Kidney epithelial cell (primary cell): Measurements from ENCODE around the gene PTPRQ. TPM values are rescaled to one million over a fixed set of nuclear protein-coding genes. Genes with fewer than 3 reads are reported as not detected.

Experiments used
- DNase-seq: peaks from one replicate; pipeline ENCODE4 v3.0.0-alpha.2; 2010; ENCODE audit warnings: low read depth
- H3K27me3 ChIP-seq: 2 replicates; pipeline ENCODE4 v1.6.0; 2011; ENCODE audit warnings: low read length; ENCODE audit not compliant: control insufficient read depth, insufficient read depth
- H3K36me3 ChIP-seq: 2 replicates; pipeline ENCODE4 v1.5.1; 2011; ENCODE audit warnings: low read length; ENCODE audit not compliant: control insufficient read depth, insufficient read depth
- H3K4me3 ChIP-seq: 2 replicates; pipeline ENCODE4 v1.5.1; 2011; ENCODE audit warnings: low read depth, mild to moderate bottlenecking, control low read depth, low read length
- total RNA-seq: library from RNA; depleted of rRNA; stranded (reverse); fragments of >200 nt; gene quantifications from 2 replicates; pipeline ENCODE4 v1.2.3, GENCODE V29; 2015
- TF ChIP-seq, protein P1 (sequence below): IDR thresholded peaks from 2 replicates; pipeline ENCODE4 v1.5.1; 2011; ENCODE audit warnings: mild to moderate bottlenecking, moderate library complexity, low read length, control low read depth, inconsistent platforms; ENCODE audit not compliant: insufficient read depth, poor library complexity, severe bottlenecking

PTPRQ gene
- total RNA-seq, 1 donor from 2014 or later = under 0.01 TPM

DNA sequence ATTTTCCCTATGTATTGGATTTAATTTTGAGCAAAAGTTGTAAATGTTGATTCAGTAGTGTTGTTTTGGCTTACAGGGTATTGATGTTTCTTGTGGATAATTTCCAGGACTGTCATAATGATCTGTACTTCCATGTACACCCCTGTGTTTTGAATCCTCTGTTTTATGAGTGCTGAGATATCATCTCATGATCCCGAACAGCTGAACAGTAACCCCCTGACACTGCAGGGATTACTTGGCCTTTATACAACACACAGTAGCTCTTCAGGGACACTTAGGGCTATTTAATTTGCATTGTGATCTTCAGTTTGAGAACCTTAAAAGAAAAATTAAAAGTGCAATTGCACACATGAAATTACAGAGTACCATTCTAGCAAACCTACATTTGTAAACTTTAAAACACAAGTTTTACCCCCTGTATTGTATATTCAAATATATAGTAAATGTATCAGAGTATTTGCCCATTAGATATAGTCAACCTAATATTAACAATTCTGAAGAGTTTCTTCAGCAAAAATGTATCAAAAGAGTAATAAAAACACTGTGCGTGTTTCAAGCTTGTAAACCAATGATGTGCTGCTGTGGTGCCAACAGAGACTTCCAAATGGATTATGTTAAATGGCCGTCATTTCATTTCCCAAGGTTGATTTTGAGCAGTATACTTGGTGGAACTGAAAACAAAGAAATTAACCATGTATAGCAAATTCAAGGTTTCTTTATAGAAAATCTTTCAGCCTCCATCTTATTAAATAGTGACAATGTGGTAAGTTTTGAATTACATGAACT lies 235.5 kb downstream of the PTPRQ start:
- H3K36me3 ChIP-seq = no peaks in the 10 kb centered on the region
- no peak for DNase-seq
- no peaks in the 10 kb centered on the region for H3K27me3 ChIP-seq
- TF ChIP-seq, protein P1, sequence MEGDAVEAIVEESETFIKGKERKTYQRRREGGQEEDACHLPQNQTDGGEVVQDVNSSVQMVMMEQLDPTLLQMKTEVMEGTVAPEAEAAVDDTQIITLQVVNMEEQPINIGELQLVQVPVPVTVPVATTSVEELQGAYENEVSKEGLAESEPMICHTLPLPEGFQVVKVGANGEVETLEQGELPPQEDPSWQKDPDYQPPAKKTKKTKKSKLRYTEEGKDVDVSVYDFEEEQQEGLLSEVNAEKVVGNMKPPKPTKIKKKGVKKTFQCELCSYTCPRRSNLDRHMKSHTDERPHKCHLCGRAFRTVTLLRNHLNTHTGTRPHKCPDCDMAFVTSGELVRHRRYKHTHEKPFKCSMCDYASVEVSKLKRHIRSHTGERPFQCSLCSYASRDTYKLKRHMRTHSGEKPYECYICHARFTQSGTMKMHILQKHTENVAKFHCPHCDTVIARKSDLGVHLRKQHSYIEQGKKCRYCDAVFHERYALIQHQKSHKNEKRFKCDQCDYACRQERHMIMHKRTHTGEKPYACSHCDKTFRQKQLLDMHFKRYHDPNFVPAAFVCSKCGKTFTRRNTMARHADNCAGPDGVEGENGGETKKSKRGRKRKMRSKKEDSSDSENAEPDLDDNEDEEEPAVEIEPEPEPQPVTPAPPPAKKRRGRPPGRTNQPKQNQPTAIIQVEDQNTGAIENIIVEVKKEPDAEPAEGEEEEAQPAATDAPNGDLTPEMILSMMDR = no peak
- no peak overlapping the region for H3K4me3 ChIP-seq

DNA sequence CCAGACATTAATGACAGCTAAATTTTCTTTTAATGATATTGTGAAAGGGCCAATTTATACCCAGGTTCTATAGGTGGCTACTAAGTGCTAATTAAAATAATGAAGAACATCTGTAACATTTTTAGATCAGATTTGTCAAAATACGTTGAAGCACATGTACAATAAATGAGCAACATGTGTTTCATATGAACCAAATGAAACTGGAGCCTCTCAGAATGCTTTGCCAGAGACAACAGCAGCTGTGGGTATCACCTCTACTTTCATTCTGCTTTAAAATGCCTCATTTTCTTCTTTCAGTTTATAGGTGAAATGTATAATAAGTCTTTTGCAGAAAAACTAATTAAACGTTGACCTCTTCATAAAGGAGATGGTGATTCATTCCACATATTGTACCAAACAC lies 237.3 kb downstream of the PTPRQ start:
- no peaks in the 10 kb centered on the region for H3K36me3 ChIP-seq
- TF ChIP-seq, protein P1 = no peak
- no peak for DNase-seq
- H3K27me3 ChIP-seq = no peaks in the 10 kb centered on the region
- no peak overlapping the region for H3K4me3 ChIP-seq

DNA sequence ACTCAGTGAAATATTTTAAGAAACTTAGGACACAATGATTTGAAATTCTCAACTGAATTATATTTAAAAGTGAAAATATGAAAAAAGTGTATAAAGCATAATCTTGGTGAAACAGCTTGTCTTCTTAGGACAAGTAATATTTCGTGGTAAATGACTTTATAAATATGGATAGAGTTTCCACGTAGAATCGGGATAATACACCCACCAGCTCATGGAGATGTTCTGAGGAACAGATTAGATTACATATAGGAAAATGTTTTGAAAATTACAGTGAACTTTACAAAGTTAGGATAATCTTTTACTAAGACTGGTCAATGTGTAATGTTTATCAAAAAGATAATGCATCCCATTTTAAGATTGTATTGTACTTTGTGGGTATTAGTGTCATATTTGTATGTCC lies 237.8 kb downstream of the PTPRQ start:
- TF ChIP-seq, protein P1 = no peak
- Histone ChIP-seq H3K36me3 (no peaks in the 10 kb centered on the region), H3K4me3 (no peak overlapping the region), H3K27me3 (no peaks in the 10 kb centered on the region)
- no peak for DNase-seq

DNA sequence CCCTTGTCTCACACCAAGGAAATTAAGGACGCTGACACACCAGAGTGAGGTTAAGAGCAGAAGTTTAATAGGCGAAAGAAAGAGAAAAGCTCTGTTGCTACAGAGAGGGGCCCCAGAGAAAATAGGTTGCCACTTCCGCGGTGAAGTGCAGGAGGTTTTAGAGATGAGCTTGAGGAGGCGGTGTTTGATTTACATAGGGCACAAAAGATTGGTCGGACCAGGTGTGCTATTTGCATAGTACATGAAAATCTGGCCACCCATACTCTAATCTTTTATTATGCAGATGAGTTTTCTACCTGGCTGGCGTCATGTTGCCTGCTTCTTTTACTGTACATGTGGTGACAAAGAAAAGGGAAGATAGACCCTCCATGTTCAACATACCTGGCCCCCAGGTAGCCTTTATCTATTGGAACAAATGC lies 240.1 kb downstream of the PTPRQ start:
- Histone ChIP-seq H3K4me3 (no peak overlapping the region), H3K36me3 (no peaks in the 10 kb centered on the region), H3K27me3 (no peaks in the 10 kb centered on the region)
- no peak for DNase-seq
- TF ChIP-seq, protein P1 = no peak

DNA sequence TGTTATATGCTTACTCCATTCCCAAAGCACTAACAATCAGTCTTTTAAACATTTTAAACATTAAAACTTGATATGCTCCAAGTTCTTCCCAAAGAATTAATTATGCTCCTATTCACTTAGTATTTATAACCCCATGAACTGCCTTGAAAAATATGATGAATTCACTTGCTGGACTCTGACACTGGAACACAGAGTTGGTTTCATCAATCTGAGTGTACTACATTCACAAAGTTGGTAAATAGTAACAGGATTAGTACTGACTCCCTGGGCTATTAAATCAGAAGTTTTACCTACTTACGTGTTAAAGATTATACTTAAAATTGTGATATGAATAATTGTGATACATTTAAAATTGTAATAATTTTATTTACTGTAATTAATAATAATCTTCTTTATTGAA lies 246.1 kb downstream of the PTPRQ start:
- TF ChIP-seq, protein P1 = no peak
- no peaks in the 10 kb centered on the region for H3K36me3 ChIP-seq
- no peak for DNase-seq
- no peak overlapping the region for H3K4me3 ChIP-seq
- no peaks in the 10 kb centered on the region for H3K27me3 ChIP-seq

DNA sequence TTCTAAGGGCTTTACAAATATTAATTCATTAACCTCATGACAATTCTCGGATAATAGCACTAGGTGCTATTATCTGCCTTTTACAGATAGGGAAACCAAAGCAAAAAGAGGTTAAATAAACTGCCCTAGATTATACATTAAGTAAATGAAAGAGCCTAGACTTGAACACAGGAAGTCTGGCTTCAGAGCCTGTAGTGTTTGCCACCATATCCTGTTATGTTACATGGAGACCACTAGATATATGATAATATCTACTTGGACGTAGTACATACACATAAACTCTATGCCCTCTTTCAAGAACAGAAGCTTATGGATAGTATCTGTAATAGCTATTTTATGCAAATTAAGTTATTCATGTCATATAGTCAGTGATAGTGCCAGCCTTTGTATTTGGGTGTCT lies 246.5 kb downstream of the PTPRQ start:
- Histone ChIP-seq H3K4me3 (no peak overlapping the region), H3K36me3 (no peaks in the 10 kb centered on the region), H3K27me3 (no peaks in the 10 kb centered on the region)
- TF ChIP-seq, protein P1 = no peak
- no peak for DNase-seq
